Natural killer cell (primary cell): ENCODE results near the gene NDST3. TPM values are rescaled to one million over a fixed set of nuclear protein-coding genes. Genes with fewer than 3 reads are reported as not detected.

ENCODE experiments used
- ATAC-seq, 3 donors: fragments of 150-1000 bp in 2 of 3; fragments of 200-7000 bp in 1 of 3; cut with Tn5 transposase; 1 replicate in 1 of 3; 2 replicates in 2 of 3; pipeline ENCODE4 v1.10.0; 2021; ENCODE audit warnings: mild to moderate bottlenecking in 2 of 3, moderate library complexity in 2 of 3
- DNase-seq, 2 donors: peaks; one replicate each; pipeline versions ENCODE4 v3.0.0 to v3.0.0-alpha.2; 2013 to 2021; ENCODE audit warnings: mixed read lengths in 1 of 2
- H3K27ac ChIP-seq: one replicate; pipeline ENCODE4 v1.5.1; 2013; ENCODE audit warnings: mild to moderate bottlenecking, low read length
- H3K27me3 ChIP-seq: one replicate; pipeline ENCODE4 v1.6.1; 2013; ENCODE audit warnings: low read length; ENCODE audit not compliant: control insufficient read depth, insufficient read depth
- H3K36me3 ChIP-seq: one replicate; pipeline ENCODE4 v1.6.1; 2013; ENCODE audit warnings: low read length; ENCODE audit not compliant: control insufficient read depth, insufficient read depth
- H3K4me1 ChIP-seq: one replicate; pipeline ENCODE4 v1.6.1; 2013; ENCODE audit warnings: low read length; ENCODE audit not compliant: control insufficient read depth, insufficient read depth
- H3K4me3 ChIP-seq: one replicate; pipeline ENCODE4 v1.5.1; 2013; ENCODE audit warnings: low read length
- H3K9me3 ChIP-seq: one replicate; pipeline ENCODE4 v1.6.1; 2013; ENCODE audit warnings: low read length; ENCODE audit not compliant: control insufficient read depth, insufficient read depth
- H3K27ac Mint-ChIP-seq, 2 donors: one replicate each; pipeline ENCODE4 v1.8.0; 2022; ENCODE audit warnings: mild to moderate bottlenecking in 2 of 2, mixed read lengths in 2 of 2, moderate library complexity in 1 of 2
- H3K27me3 Mint-ChIP-seq, 2 donors: one replicate each; pipeline ENCODE4 v1.8.0; 2022; ENCODE audit warnings: low read depth in 2 of 2, mixed read lengths in 2 of 2
- H3K36me3 Mint-ChIP-seq: one replicate; pipeline ENCODE4 v1.8.0; 2022; ENCODE audit warnings: mixed read lengths
- H3K4me1 Mint-ChIP-seq, 2 donors: one replicate each; pipeline ENCODE4 v1.8.0; 2022; ENCODE audit warnings: mixed read lengths in 2 of 2
- H3K4me3 Mint-ChIP-seq: one replicate; pipeline ENCODE4 v1.8.0; 2022; ENCODE audit warnings: mild to moderate bottlenecking, moderate library complexity, mixed read lengths
- H3K9me3 Mint-ChIP-seq, 2 donors: one replicate each; pipeline ENCODE4 v1.8.0; 2022; ENCODE audit warnings: mixed read lengths in 2 of 2
- WGBS: methylation state at CpG from one replicate; pipeline ENCODE4 v1.1.7; 2013; ENCODE audit warnings: missing lambda C conversion rate; ENCODE audit not compliant: insufficient coverage; 5-methylcytosine and 5-hydroxymethylcytosine counted together
- intact Hi-C: fragments of 100-400 bp; cut with micrococcal nuclease; formaldehyde crosslinking; loops from one replicate; pipeline ENCODE4 v1.14.2; 2022
- total RNA-seq, 4 donors: library from RNA; stranded (reverse); fragments of 120-200 nt in 1 of 4; gene quantifications; one replicate each; pipeline versions ENCODE4 v1.2.3 to v1.2.4, GENCODE V29; 2013 to 2022
- TF ChIP-seq, protein P1 (sequence below): fragments of 200-600 bp; IDR thresholded peaks from one replicate; pipeline ENCODE4 v1.8.0; 2022; ENCODE audit warnings: antibody characterized with exemption

NDST3 gene
- total RNA-seq, 3 donors from 2014 or later (not counting 1 experiment from before 2014, with no cell fraction given), result not detected

DNA sequence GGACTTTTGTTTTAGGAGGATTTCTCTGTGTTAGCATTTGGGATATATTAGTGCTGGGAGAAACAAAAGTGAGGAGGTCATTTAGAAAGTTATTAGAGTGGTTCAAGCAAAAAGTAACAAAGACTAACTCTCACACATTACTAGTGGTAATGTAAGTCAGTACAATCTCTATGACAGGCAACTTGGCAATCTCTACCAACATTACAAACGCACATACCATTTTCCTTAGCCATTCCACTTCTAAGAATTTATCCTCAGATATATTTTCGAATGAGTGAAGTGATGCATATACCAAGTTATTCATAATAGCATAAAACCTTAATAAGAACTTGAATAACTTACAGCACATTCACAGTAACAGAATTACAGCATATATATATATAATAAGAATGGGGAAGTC, 172.3 kb downstream of the NDST3 start:
- DNase-seq (no peak), ATAC-seq (no peak)
- no peaks in the 10 kb centered on the region for H3K27me3 Mint-ChIP-seq
- TF ChIP-seq, protein P1, sequence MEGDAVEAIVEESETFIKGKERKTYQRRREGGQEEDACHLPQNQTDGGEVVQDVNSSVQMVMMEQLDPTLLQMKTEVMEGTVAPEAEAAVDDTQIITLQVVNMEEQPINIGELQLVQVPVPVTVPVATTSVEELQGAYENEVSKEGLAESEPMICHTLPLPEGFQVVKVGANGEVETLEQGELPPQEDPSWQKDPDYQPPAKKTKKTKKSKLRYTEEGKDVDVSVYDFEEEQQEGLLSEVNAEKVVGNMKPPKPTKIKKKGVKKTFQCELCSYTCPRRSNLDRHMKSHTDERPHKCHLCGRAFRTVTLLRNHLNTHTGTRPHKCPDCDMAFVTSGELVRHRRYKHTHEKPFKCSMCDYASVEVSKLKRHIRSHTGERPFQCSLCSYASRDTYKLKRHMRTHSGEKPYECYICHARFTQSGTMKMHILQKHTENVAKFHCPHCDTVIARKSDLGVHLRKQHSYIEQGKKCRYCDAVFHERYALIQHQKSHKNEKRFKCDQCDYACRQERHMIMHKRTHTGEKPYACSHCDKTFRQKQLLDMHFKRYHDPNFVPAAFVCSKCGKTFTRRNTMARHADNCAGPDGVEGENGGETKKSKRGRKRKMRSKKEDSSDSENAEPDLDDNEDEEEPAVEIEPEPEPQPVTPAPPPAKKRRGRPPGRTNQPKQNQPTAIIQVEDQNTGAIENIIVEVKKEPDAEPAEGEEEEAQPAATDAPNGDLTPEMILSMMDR, result no peak
- no peak overlapping the region for H3K27ac ChIP-seq
- H3K4me1 Mint-ChIP-seq, result no peaks in the 10 kb centered on the region
- no peaks in the 10 kb centered on the region for H3K36me3 ChIP-seq
- H3K4me1 ChIP-seq, result no peaks in the 10 kb centered on the region
- H3K4me3 ChIP-seq, result no peak overlapping the region
- no peaks in the 10 kb centered on the region for H3K9me3 ChIP-seq
- H3K4me3 Mint-ChIP-seq, result no peak overlapping the region
- no peak overlapping the region for H3K27ac Mint-ChIP-seq
- H3K27me3 ChIP-seq, result no peaks in the 10 kb centered on the region
- H3K9me3 Mint-ChIP-seq, result peaks cover 5% of the 10 kb centered on the region in 2 donors
- H3K36me3 Mint-ChIP-seq, result no peaks in the 10 kb centered on the region
- intact Hi-C loops, result no loop called here
- no CpG with 5 or more reads among the region's 2 CpGs for WGBS

DNA sequence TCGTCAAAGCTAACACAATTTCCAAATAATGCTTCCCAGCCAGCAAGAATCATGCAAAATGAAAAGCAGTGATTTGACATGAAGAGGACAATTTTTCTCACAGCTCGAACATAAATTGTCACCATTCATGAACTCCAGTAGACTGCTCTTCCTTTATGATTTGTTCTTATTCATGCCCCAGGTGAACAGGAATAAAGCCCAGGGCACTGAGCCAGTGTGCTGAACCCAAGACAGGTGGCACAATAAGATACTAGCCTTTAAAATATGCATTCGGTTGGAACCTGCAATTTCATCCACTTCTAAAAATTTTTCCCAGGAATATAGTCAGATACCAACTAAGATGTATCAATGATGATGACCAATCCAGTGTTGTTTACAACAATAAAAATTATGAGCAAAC, 178.8 kb downstream of the NDST3 start:
- Histone ChIP-seq H3K27ac (no peak overlapping the region), H3K4me1 (no peaks in the 10 kb centered on the region), H3K36me3 (no peaks in the 10 kb centered on the region), H3K27me3 (no peaks in the 10 kb centered on the region), H3K4me3 (no peak overlapping the region), H3K9me3 (no peaks in the 10 kb centered on the region)
- TF ChIP-seq, protein P1, result no peak
- WGBS, result 83% methylated on average over 3 of the region's 3 CpGs
- Mint-ChIP-seq H3K27ac (no peak overlapping the region), H3K36me3 (no peaks in the 10 kb centered on the region), H3K27me3 (no peaks in the 10 kb centered on the region), H3K4me1 (no peaks in the 10 kb centered on the region), H3K4me3 (no peak overlapping the region), H3K9me3 (no peaks in the 10 kb centered on the region)
- ATAC-seq (no peak), DNase-seq (no peak)
- intact Hi-C loops, result no loop called here

DNA sequence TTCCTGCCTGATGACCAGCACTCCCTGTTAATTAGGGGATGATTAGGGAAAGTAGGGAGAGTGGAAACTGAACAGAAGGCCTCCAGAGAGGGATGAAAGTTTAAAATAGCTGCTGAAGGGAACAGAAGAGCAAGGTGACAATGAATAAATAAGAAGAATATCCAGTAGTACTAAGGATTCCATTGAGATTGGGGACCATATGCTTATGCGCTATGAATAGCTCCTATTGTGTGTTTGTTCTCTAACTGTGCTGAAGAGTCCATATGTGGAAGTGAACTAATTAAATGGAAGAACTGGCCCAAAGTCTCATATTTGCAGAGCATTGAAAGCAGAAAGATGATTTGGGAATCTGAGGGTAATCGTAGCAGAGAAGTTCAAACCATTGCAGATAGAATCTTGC, 181.5 kb downstream of the NDST3 start:
- H3K4me1 Mint-ChIP-seq, result no peaks in the 10 kb centered on the region
- DNase-seq, result no peak
- H3K27ac Mint-ChIP-seq, result no peak overlapping the region
- no peaks in the 10 kb centered on the region for H3K9me3 Mint-ChIP-seq
- 90% methylated on average over 2 of the region's 2 CpGs for WGBS
- no peaks in the 10 kb centered on the region for H3K36me3 Mint-ChIP-seq
- ATAC-seq, result no peak
- Histone ChIP-seq H3K4me3 (no peak overlapping the region), H3K36me3 (no peaks in the 10 kb centered on the region), H3K9me3 (no peaks in the 10 kb centered on the region), H3K27me3 (no peaks in the 10 kb centered on the region), H3K4me1 (no peaks in the 10 kb centered on the region), H3K27ac (no peak overlapping the region)
- intact Hi-C loops, result no loop called here
- no peaks in the 10 kb centered on the region for H3K27me3 Mint-ChIP-seq
- TF ChIP-seq, protein P1, result no peak
- H3K4me3 Mint-ChIP-seq, result no peak overlapping the region

DNA sequence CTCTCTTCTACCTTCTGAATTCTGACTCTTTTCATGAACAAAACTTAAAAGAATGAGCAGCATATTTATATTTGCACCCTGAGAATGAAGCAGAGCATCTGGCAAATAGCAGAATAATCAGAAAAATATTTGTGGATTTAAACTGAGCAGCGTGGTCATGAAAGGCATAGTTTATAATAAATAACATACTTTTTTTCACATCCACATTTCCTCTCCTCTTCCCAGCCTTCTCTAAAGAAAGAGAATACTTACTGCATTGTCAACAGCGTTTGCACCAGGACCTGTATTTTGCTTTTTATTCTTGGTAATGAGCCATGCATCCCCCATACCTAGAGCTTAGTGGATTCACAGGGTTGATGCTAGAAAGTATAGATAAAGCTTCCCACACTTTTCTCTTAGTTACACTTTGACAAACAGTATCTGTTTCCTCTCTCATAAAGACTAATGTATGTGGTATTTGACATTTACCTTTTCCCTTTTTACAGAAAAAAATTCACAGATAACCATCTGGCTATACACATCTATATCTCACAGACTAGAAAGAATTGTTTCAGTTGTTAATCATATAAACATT, 187.0 kb downstream of the NDST3 start:
- no peaks in the 10 kb centered on the region for H3K27me3 ChIP-seq

More for the DNA sequence above, 187.0 kb downstream of the NDST3 start:
- TF ChIP-seq, protein P1, result no peak
- Histone ChIP-seq H3K9me3 (no peaks in the 10 kb centered on the region), H3K36me3 (no peaks in the 10 kb centered on the region), H3K4me3 (no peak overlapping the region), H3K27ac (no peak overlapping the region), H3K4me1 (no peaks in the 10 kb centered on the region)
- no peak overlapping the region for H3K4me3 Mint-ChIP-seq
- ATAC-seq (no peak), DNase-seq (no peak)
- no peaks in the 10 kb centered on the region for H3K36me3 Mint-ChIP-seq
- WGBS, result no CpG with 5 or more reads among the region's 2 CpGs
- intact Hi-C loops, result no loop called here
- H3K27me3 Mint-ChIP-seq, result no peaks in the 10 kb centered on the region
- no peak overlapping the region for H3K27ac Mint-ChIP-seq
- no peaks in the 10 kb centered on the region for H3K9me3 Mint-ChIP-seq
- no peaks in the 10 kb centered on the region for H3K4me1 Mint-ChIP-seq
